ENCODE results near the gene KL. TPM values are rescaled to one million over a fixed set of nuclear protein-coding genes. Genes with fewer than 3 reads are reported as not detected.
A peak's percentile ranks its signal among the peaks of the same experiment; 100 is the strongest.

The KL gene
- total RNA-seq, 1 experiment from 2014 or later: 1.5 TPM

- ChIA-PET CTCF (no interaction called here), POLR2A (ENCODE audit: low non-redundant PET) (no interaction called here)
- Histone ChIP-seq H3K9me3 (ENCODE audit: low read depth, low read length, poor library complexity, severe bottlenecking) (no peaks in the 10 kb centered on the region), H3K36me3 (ENCODE audit: insufficient read depth, low read length, poor library complexity, severe bottlenecking) (no peaks in the 10 kb centered on the region), H3K27ac (ENCODE audit: low read depth, low read length, poor library complexity, severe bottlenecking) (no peak overlapping the region), H3K27me3 (replicated peaks; ENCODE audit: insufficient read depth, low read depth, low read length, poor library complexity) (no peaks in the 10 kb centered on the region), H3K4me1 (ENCODE audit: insufficient read depth, low read length, poor library complexity, severe bottlenecking) (peaks cover 35% of the 10 kb centered on the region), H3K4me3 (ENCODE audit: low read depth, low read length, poor library complexity, severe bottlenecking) (no peak overlapping the region)
- intact Hi-C loops (cut with micrococcal nuclease; ENCODE audit: unreplicated experiment): no loop called here
- no peak for TF ChIP-seq EZH2 (IDR thresholded peaks at IDR 0.05; ENCODE audit: borderline replicate concordance, low read depth, low read length, poor library complexity, severe bottlenecking)
- no peak for TF ChIP-seq CTCF (conservative IDR thresholded peaks at IDR 0.05; ENCODE audit: low read depth, low read length)
- no TSS peak for BruUV-seq (replicated peaks)
- no peak for DNase-seq (ENCODE audit: low spot score)
Measured at GRCh38 chr13:33060815-33061214, 44.6 kb downstream of the KL start.

GRCh38 chr13:33066329-33066728 is 50.1 kb downstream of the KL start:
- DNase-seq (ENCODE audit: low spot score): no peak
- CTCF ChIA-PET: no interaction called here
- BruUV-seq (replicated peaks): no TSS peak
- no peaks in the 10 kb centered on the region for H3K9me3 ChIP-seq (ENCODE audit: low read depth, low read length, poor library complexity, severe bottlenecking)
- H3K36me3 ChIP-seq (ENCODE audit: insufficient read depth, low read length, poor library complexity, severe bottlenecking): no peaks in the 10 kb centered on the region
- intact Hi-C loops (cut with micrococcal nuclease; ENCODE audit: unreplicated experiment): no loop called here
- POLR2A ChIA-PET (ENCODE audit: low non-redundant PET): no interaction called here
- H3K27ac ChIP-seq (ENCODE audit: low read depth, low read length, poor library complexity, severe bottlenecking): no peak overlapping the region
- TF ChIP-seq EZH2 (IDR thresholded peaks at IDR 0.05; ENCODE audit: borderline replicate concordance, low read depth, low read length, poor library complexity, severe bottlenecking): no peak
- TF ChIP-seq CTCF (conservative IDR thresholded peaks at IDR 0.05; ENCODE audit: low read depth, low read length): no peak
- peaks cover 10% of the 10 kb centered on the region for H3K4me1 ChIP-seq (ENCODE audit: insufficient read depth, low read length, poor library complexity, severe bottlenecking)
- H3K4me3 ChIP-seq (ENCODE audit: low read depth, low read length, poor library complexity, severe bottlenecking): no peak overlapping the region
- no peaks in the 10 kb centered on the region for H3K27me3 ChIP-seq (replicated peaks; ENCODE audit: insufficient read depth, low read depth, low read length, poor library complexity)

GRCh38 chr13:33069365-33069764 is 53.1 kb downstream of the KL start:
- ChIA-PET CTCF (no interaction called here), POLR2A (ENCODE audit: low non-redundant PET) (no interaction called here)
- BruUV-seq (replicated peaks): no TSS peak

More at GRCh38 chr13:33069365-33069764, 53.1 kb downstream of the KL start:
- peak; percentile 57 for DNase-seq (ENCODE audit: low spot score)
- TF ChIP-seq EZH2 (IDR thresholded peaks at IDR 0.05; ENCODE audit: borderline replicate concordance, low read depth, low read length, poor library complexity, severe bottlenecking) (no peak), CTCF (conservative IDR thresholded peaks at IDR 0.05; ENCODE audit: low read depth, low read length) (peak; percentile 52)
- H3K9me3 ChIP-seq (ENCODE audit: low read depth, low read length, poor library complexity, severe bottlenecking): no peaks in the 10 kb centered on the region
- no peak overlapping the region for H3K4me3 ChIP-seq (ENCODE audit: low read depth, low read length, poor library complexity, severe bottlenecking)
- no peaks in the 10 kb centered on the region for H3K36me3 ChIP-seq (ENCODE audit: insufficient read depth, low read length, poor library complexity, severe bottlenecking)
- intact Hi-C loops (cut with micrococcal nuclease; ENCODE audit: unreplicated experiment): no loop called here
- H3K27me3 ChIP-seq (replicated peaks; ENCODE audit: insufficient read depth, low read depth, low read length, poor library complexity): no peaks in the 10 kb centered on the region
- peaks cover 9% of the 10 kb centered on the region for H3K4me1 ChIP-seq (ENCODE audit: insufficient read depth, low read length, poor library complexity, severe bottlenecking)
- H3K27ac ChIP-seq (ENCODE audit: low read depth, low read length, poor library complexity, severe bottlenecking): no peak overlapping the region

All from A673 (cell line).